PC-3 (cell line): ENCODE measurements around the gene R3HCC1L.

ENCODE experiments used
- CTCF ChIP-seq: fragments of 300-600 bp; sonication (generic); conservative IDR thresholded peaks from 2 replicates; pipeline ENCODE4 v1.5.1; 2017; ENCODE audit warnings: antibody characterized with exemption, low read depth, mild to moderate bottlenecking, low read length
- EZH2 ChIP-seq: fragments of 300-600 bp; sonication (generic); IDR thresholded peaks from one replicate; pipeline ENCODE4 v1.6.1; 2017; ENCODE audit warnings: antibody characterized with exemption, mild to moderate bottlenecking, low read length; ENCODE audit not compliant: unreplicated experiment
- EZH2phosphoT487 ChIP-seq: fragments of 300-600 bp; sonication (generic); IDR thresholded peaks from 2 replicates; pipeline ENCODE4 v1.6.1; 2018; ENCODE audit warnings: mild to moderate bottlenecking, antibody characterized with exemption, low read length, borderline replicate concordance

GRCh38 chr10:98263088-98263487, 128.6 kb downstream of the R3HCC1L start:
- TF ChIP-seq CTCF (no peak), EZH2 (no peak), EZH2phosphoT487 (no peak)
